Fibroblast of skin of left biceps (primary cell): Measurements from ENCODE around the gene SCN1A.
A peak's percentile ranks its signal among the peaks of the same experiment; 100 is the strongest.

Experiments
- DNase-seq, 2 experiments: peaks; one replicate each; pipeline ENCODE4 v3.0.0-alpha.2; 2013; ENCODE audit warnings: low read depth in 2 of 2

SCN1A gene

DNA sequence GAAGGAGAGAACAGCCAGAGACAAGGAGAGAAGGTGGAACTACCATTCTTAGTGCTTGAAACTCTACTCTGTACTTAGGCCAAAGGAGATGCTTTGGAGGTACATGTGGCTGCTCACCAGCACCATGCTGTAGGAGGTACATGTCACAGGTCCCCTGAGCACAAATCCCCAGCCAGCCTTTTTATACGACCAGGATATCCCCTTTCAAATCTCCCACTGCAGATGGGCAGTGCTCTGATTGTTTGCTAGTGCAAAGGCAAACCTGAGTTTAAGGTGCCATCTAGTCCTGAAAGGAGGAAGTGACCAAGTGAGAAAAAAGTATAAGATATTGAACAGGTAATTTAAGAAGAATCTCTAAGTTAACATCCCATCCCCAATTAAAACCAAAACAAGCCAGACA lies 157.2 kb downstream of the SCN1A start:
- DNase-seq: no peak

DNA sequence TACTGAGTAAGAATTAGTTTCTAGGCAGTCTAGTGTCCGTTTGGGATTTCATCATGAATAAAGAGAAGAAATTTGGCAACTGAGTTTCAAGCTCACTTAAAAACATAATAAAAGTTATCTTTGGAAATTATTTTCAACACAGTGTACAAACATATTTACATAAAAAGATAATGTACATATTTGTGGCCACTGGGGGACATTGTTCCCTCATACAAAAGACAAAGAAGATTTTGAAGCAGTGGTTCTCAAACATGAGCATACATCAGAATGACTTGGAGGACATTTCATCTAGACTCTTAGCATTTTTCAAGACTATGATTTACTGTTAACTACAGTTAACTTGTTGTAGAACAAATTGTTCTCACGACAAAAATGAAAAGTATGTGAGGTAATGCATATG lies 158.6 kb downstream of the SCN1A start:
- DNase-seq: no peak

DNA sequence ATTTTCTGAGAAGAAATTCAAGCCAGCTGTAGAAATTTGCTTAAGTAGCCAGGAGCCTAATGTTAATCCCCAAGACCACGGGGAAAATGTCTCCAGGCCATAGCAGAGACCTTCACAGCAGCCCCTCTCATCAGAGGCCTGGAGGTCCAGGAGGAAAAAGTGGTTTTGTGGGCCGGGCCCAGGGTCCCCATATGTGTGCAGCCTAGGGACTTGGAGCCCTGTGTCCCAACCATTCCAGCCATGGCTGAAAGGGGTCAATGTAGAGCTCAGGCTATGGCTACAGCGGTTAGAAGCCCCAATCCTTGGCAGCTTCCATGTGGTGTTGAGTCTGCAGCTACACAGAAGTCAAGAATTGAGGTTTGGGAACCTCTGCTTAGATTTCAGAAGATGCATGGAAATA lies 160.1 kb downstream of the SCN1A start:
- no peak for DNase-seq

DNA sequence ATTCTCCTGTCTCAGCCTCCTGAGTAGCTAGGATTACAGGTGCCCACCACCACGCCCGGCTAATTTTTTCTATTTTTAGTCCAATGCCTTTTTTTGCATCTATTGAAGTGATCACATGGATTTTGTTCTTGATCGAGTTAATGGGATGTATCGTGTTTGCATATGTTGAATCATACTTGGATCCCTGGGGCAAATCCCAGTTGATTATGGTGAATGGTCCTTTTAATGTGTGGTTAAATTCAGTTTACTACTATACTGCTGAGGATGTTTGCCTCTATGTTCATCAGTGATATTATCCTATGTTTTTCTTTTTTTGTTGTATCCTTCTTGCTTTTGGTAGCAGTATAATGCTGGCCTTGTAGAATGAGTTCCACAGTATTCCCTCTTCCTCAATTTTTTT lies 166.0 kb downstream of the SCN1A start:
- DNase-seq: no peak

DNA sequence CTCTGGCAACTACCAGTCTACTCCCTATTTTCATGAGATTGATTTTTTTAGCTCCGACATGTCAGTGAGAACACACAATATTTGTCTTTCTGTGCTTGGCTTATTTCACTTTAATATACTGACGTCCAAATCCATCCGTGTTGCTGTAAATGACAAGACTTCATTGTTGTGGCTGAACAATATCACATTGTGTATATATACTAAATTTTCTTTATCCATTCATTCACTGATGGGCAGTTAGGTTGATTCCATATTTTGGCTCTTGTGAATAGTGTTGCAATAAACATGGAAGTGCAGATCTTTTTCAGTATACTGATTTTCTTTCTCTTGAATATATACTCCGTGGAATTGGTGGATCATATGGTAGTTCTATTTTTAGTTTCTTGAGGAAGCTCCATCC lies 168.4 kb downstream of the SCN1A start:
- no peak for DNase-seq

DNA sequence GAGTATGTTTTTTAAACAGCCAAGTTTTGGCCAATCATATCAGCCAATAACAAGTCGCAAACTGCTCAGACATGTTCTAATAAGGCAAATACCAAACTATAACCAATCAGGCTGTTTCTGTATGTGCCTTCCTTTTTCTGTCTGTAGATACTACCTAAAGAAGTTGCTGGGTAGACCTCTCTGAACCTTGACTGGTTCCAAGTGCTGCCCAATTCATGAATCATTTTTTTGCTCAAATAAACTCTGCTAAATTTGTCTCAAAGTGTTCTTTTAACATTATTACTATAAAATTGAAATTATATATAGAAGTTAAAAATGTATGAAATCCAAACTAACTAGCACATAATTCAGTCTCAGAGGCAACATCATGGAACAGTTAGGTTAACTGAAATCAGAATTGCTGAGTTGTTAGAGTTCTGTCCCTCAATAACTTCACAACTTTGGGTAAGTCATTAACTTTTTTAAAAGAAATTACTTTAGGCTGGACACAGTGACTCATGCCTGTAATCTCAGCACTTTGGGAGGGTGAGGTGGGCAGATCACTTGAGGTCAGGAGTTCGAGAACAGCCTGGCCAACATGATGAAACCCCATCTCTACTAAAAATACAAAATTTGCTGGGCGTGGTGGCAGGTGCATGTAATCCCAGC lies 169.4 kb downstream of the SCN1A start:
- no peak for DNase-seq

DNA sequence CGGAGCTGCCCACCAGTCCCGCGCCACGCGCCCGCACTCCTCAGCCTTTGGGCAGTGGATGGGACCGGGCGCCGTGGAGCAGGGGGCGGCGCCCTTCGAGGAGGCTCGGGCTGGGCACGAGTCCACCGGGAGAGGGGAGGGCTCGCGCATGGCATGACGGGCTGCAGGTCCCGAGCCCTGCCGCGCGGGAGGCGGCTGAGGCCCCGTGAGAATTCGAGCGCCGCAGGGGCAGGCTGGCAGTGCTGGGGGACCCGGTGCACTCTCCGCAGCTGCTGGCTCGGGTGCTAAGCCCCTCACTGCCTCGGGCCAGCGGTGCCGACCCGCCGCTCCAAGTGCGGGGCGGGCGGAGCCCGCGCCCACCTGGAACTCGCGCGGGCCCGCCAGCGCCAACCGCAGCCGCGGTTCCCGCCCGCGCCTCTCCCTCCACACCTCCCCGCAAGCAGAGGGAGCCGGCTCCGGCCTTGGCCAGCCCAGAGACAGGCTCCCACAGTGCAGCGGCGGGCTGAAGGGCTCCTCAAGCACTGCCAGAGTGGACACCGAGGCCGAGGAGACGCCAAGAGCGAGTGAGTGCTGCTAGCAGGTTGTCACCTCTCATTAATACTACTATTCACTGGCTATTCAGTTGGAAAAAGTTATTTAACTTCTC lies 170.7 kb downstream of the SCN1A start:
- no peak for DNase-seq

DNA sequence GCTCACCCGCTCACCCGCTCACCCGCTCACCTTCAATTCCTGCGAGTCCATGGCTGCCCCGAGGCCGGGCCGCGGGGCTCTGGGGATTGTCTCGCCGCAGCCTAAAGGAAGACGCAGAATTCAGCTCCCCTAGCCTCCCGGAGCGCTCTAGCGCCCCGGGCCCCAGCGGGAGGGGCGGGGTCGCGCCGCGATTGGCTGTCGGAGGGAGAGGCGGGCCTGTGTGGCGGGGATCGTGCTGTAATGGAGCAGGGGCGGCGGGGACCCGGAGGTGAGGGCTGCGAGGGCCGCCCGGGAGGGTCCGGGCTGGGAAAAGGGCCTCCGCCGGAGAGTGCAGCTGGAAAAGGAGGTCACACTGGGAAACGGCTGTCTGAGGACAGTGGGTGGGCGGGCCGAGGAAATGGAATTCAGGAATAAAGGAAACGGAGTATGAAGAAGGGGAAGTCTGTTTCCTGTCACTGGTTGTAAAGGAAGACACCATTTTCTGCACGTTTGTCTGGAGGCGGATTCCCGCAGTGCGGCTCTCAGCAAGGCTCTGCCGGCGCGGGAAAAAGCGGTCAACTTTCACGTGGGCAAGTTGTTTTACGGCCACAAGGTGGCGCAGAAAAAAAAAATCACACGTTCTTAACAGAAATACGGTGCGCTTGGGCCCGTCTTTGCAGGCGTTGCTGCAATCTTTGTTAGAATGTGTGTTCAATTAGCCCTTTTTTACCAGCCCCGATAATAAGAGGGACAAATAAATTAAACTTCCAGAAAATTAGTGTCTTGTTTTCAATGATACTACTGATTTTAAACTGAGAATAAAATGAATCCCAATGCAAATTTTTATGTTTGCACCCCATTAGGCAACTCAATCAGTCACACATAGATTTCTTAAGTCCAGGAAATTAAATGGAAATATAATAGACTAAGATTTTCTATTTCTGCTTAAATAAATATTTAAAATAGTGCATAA lies 173.9 kb downstream of the SCN1A start, which contains the start of gene TTC21B:
TTC21B (minus strand) TSS at position 122 of the 952 bp plus-strand sequence; CDS start at position 51, 71 bp downstream.
- DNase-seq: peak; percentile 86 to 87

DNA sequence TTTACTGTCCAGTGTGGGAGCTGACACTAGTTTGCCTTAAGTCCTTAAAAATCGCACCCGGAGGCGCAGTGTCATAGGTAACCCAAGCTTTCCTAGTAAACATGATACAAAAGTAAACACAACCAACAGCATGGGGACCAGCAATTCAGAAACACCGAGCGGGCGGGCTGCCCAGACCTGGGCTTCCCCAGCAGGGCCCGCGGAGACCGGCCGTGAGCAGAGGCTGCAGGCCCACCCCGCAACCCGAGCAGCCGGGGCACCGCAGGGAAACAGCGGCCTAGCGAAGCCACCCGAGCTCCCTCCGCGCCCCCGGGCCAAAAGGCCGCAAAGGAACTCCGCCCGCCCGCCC lies 174.5 kb downstream of the SCN1A start:
- DNase-seq: no peak

DNA sequence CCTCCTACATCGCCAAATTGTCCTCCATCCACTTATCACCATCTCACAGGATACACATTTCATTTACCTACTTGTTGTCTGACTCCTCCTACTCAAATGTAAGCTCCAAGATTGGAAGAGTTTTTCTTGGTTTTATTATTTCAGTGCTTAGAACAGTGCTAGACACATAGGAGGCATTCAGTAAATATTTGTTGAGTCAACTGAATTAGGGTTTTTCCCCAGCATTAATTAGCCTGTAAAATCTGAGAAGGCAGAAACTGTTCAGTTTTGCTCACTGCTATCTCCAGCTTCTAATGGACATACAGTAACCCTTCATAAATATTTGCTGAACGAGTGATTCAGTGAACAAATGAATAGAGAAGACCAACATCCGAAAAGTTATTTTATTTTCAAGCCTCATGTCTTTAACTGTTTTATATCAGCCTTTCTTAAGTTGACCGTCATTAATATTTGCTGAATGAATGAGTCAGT lies 175.0 kb downstream of the SCN1A start:
- DNase-seq: no peak

DNA sequence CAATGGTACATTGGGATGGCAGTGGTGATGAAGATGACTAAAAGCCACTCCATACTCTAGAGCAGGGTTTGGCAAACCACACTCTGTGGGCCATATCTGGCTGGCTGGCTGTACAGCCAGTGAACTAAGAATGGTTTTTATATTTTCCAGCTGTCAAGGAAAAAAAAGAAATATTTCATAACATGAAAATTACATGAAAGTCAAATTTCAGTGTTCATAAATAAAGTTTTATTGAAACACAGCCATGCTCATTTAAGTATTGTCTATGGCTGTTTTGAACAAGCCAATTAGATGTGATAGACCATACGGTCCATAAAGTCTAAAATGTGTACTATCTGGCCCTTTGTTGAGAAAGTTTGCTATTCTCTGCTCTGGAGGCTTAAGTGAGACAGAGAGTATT lies 175.7 kb downstream of the SCN1A start:
- DNase-seq: no peak

DNA sequence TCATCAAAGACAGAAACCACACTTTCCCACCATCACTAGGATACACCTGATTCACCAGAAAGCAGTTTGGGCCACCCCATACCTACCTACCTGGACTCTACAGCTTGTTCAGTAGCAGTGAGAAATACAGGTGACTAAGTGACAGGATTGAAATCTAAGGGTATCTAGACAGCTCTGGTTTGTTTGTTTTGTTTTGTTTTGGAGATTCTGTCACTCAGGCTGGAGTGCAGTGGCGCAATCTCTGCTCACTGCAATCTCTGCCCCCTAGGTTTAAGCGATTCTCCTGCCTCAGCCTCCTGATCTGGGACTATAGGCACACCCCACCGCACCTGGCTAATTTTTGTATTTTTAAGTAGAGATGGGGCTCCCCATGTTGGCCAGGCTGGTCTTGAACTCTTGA lies 177.4 kb downstream of the SCN1A start:
- DNase-seq: no peak

DNA sequence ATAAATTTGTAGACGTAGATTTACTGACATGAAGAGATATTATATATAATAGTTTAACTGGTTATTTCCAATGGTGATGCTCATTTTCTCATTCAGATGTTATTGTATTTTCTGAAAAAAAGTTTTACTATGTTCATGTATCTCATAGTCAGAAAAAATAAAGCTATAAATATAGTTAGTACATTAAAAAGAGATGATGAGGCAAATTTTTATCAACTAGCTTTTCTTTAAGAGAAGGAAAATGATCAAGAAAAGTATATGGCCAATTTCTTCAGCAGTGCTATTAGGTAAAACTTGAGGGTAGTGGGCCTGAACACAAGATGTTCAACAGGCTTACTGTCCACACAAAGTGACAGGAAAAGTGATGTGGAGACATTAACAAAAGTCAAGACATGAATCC lies 186.0 kb downstream of the SCN1A start:
- no peak for DNase-seq

DNA sequence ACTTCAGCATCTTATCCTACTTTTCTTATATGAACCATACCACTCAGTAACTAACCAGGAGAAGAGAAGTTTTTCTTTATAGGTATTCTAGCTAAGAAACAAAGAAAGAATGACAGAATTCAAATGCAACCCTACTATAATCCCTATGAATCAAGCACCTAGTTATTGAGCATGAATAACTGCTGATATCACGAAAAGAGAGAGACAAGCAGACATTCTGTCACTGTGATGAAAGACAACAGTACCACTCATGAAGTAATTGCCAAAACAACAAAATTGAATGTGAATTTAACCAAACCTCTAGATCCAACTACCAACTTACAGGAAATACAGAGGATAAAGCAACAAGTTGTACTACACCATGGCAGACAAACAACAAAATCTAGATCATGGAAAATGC lies 189.6 kb downstream of the SCN1A start:
- no peak for DNase-seq
